GM12865 (cell line): Measurements from ENCODE around the gene SLC10A2.

Experiments used
- DNase-seq: peaks from one replicate; pipeline ENCODE4 v3.0.0; 2010; ENCODE audit warnings: low read depth
- H3K4me3 ChIP-seq: 2 replicates; pipeline ENCODE4 v1.5.1; 2011; ENCODE audit warnings: mild to moderate bottlenecking, low read depth, low read length, control low read depth
- CTCF ChIP-seq: IDR thresholded peaks from 2 replicates; pipeline ENCODE4 v1.5.1; 2011; ENCODE audit warnings: low read length, control low read depth, low read depth, inconsistent platforms; ENCODE audit not compliant: insufficient read depth; ENCODE audit errors: missing control alignments

SLC10A2 gene

GRCh38 chr13:103000157-103000556 lies 66.1 kb downstream of the SLC10A2 start:
- TF ChIP-seq CTCF, result no peak
- no peak overlapping the region for H3K4me3 ChIP-seq
- no peak for DNase-seq

GRCh38 chr13:102999499-102999898 lies 66.7 kb downstream of the SLC10A2 start:
- H3K4me3 ChIP-seq, result no peak overlapping the region
- peak; percentile 33 for DNase-seq
- TF ChIP-seq CTCF, result no peak
